Neuronal stem cell (in vitro differentiated cells): Measurements from ENCODE around the gene SORCS3.

Experiments used
- DNase-seq: peaks from one replicate; pipeline ENCODE4 v3.0.0-alpha.2; 2013; ENCODE audit warnings: low spot score
- H2AFZ ChIP-seq: one replicate; pipeline ENCODE4 v1.6.1; 2013; ENCODE audit warnings: mild to moderate bottlenecking, low read length, inconsistent platforms
- H2AK5ac ChIP-seq: 2 replicates; pipeline ENCODE4 v1.6.1; 2013; ENCODE audit warnings: low read depth, mild to moderate bottlenecking, inconsistent platforms, low read length, moderate library complexity, mixed read lengths
- H2BK120ac ChIP-seq: 2 replicates; pipeline ENCODE4 v1.6.1; 2013; ENCODE audit warnings: low read depth, mild to moderate bottlenecking, inconsistent platforms, low read length, moderate library complexity, mixed read lengths
- H2BK12ac ChIP-seq: one replicate; pipeline ENCODE4 v1.6.1; 2013; ENCODE audit warnings: low read length, inconsistent platforms
- H2BK15ac ChIP-seq: 2 replicates; pipeline ENCODE4 v1.6.1; 2013; ENCODE audit warnings: mild to moderate bottlenecking, low read length, inconsistent platforms, mixed read lengths
- H2BK5ac ChIP-seq: one replicate; pipeline ENCODE4 v1.6.1; 2013; ENCODE audit warnings: inconsistent platforms, mild to moderate bottlenecking, low read length, moderate library complexity
- H3K14ac ChIP-seq: one replicate; pipeline ENCODE4 v1.6.1; 2013; ENCODE audit warnings: low read length, inconsistent platforms
- H3K18ac ChIP-seq: 2 replicates; pipeline ENCODE4 v1.6.1; 2013; ENCODE audit warnings: low read length, inconsistent platforms
- H3K23ac ChIP-seq: 2 replicates; pipeline ENCODE4 v1.6.1; 2013; ENCODE audit warnings: low read depth, mild to moderate bottlenecking, mixed read lengths, low read length, inconsistent platforms; ENCODE audit not compliant: poor library complexity
- H3K27ac ChIP-seq: replicated peaks from 3 replicates; pipeline ENCODE4 v1.5.1; 2013; ENCODE audit warnings: low read length, inconsistent platforms
- H3K27me3 ChIP-seq, 3 experiments: 2 replicates each; pipeline ENCODE4 v1.6.1; 2013; ENCODE audit warnings: low read length in 3 of 3, mild to moderate bottlenecking in 2 of 3, inconsistent platforms in 1 of 3, low read depth in 1 of 3, mixed read lengths in 1 of 3, moderate library complexity in 1 of 3; ENCODE audit not compliant: control insufficient read depth in 3 of 3, insufficient read depth in 3 of 3
- H3K36me3 ChIP-seq, 2 donors: replicated peaks in 1 of 2; 2 replicates each; pipeline ENCODE4 v1.6.1; 2013; ENCODE audit warnings: low read length in 2 of 2; ENCODE audit not compliant: control insufficient read depth in 2 of 2, insufficient read depth in 2 of 2
- H3K4ac ChIP-seq: 2 replicates; pipeline ENCODE4 v1.6.1; 2013; ENCODE audit warnings: inconsistent platforms, mild to moderate bottlenecking, low read length, moderate library complexity
- H3K4me1 ChIP-seq, 2 donors: 1 replicate in 1 of 2; 2 replicates in 1 of 2; pipeline ENCODE4 v1.6.1; 2013; ENCODE audit warnings: low read length in 2 of 2, low read depth in 1 of 2; ENCODE audit not compliant: control insufficient read depth in 2 of 2, insufficient read depth in 1 of 2
- H3K4me2 ChIP-seq: one replicate; pipeline ENCODE4 v1.6.1; 2013; ENCODE audit warnings: mild to moderate bottlenecking, low read length, inconsistent platforms; ENCODE audit not compliant: insufficient read depth, poor library complexity, severe bottlenecking
- H3K4me3 ChIP-seq, 2 donors: 2 replicates each; pipeline ENCODE4 v1.5.1; 2013; ENCODE audit warnings: low read length in 2 of 2, mild to moderate bottlenecking in 2 of 2, inconsistent platforms in 1 of 2, moderate library complexity in 1 of 2
- H3K79me1 ChIP-seq: one replicate; pipeline ENCODE4 v1.6.1; 2013; ENCODE audit warnings: low read depth, mild to moderate bottlenecking, inconsistent platforms, low read length, moderate library complexity
- H3K9ac ChIP-seq: one replicate; pipeline ENCODE4 v1.6.1; 2013; ENCODE audit warnings: mild to moderate bottlenecking, low read depth, low read length, inconsistent platforms; ENCODE audit not compliant: poor library complexity
- H3K9me3 ChIP-seq, 2 donors: replicated peaks in 1 of 2; 2 replicates each; pipeline versions ENCODE3 to v1.6.1; 2013; ENCODE audit warnings: low read length in 2 of 2, mild to moderate bottlenecking in 2 of 2, inconsistent platforms in 1 of 2, low read depth in 1 of 2, mixed read lengths in 1 of 2, moderate library complexity in 1 of 2; ENCODE audit not compliant: control insufficient read depth in 2 of 2, insufficient read depth in 1 of 2
- H4K8ac ChIP-seq: one replicate; pipeline ENCODE4 v1.6.1; 2013; ENCODE audit warnings: low read depth, mild to moderate bottlenecking, inconsistent platforms, low read length, moderate library complexity
- H4K91ac ChIP-seq: one replicate; pipeline ENCODE4 v1.6.1; 2013; ENCODE audit warnings: low read length, low read depth, mild to moderate bottlenecking, inconsistent platforms; ENCODE audit not compliant: poor library complexity
- WGBS, 2 donors: extraction: QIAGEN DNeasy Blood & Tissue Kit; methylation state at CpG; one replicate each; pipeline ENCODE4 v1.1.7; 2013; ENCODE audit warnings: missing lambda C conversion rate in 2 of 2, mixed read lengths in 1 of 2; ENCODE audit not compliant: insufficient read length in 2 of 2, insufficient replicate concordance in 1 of 2; ENCODE audit errors: extremely low coverage in 2 of 2; 5-methylcytosine and 5-hydroxymethylcytosine counted together

The SORCS3 gene

DNA sequence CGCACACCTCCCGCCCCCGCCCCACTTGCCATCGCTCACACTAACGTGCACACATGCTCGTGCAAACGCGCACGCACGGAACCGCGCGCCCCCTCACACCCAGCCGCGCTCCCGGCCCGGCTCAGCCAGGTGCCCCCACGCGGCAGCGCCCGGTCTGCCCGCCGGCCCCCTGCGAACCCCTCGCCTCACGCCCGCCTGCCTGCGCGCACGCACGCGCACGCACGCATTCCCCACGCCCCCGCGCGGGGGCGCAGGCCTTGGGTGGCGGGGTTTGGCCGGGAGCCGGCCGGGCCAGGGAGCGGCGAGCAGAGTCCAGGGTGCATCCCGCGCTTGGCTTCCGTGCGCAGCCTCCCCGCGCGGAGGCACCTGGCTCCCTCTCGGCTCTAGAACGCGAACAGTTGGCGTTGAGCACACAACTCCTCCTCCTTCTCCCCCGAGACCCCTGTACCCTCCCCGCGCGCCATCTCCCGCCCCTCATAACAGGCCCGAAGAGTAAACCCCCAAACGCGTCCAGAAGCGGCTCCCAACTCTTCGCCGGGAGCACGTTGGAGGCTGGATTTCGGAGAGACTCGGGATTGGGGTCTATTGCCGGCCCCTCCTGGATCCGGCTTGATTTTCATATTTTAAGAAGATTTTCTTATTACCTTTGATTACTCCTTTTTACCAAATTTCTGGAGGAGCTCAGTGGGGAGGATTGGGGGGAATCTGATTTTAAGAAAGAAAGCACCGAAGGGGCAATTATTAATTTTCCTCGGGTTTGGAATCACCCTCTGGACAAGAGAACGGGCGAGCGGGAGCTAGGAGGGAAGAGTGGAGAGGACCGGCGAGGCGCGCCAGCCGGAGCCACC lies 527 bp upstream of the SORCS3 start:
- H3K4me2 ChIP-seq: peak overlapping the region; percentile 99
- no peak overlapping the region for H4K91ac ChIP-seq

DNA sequence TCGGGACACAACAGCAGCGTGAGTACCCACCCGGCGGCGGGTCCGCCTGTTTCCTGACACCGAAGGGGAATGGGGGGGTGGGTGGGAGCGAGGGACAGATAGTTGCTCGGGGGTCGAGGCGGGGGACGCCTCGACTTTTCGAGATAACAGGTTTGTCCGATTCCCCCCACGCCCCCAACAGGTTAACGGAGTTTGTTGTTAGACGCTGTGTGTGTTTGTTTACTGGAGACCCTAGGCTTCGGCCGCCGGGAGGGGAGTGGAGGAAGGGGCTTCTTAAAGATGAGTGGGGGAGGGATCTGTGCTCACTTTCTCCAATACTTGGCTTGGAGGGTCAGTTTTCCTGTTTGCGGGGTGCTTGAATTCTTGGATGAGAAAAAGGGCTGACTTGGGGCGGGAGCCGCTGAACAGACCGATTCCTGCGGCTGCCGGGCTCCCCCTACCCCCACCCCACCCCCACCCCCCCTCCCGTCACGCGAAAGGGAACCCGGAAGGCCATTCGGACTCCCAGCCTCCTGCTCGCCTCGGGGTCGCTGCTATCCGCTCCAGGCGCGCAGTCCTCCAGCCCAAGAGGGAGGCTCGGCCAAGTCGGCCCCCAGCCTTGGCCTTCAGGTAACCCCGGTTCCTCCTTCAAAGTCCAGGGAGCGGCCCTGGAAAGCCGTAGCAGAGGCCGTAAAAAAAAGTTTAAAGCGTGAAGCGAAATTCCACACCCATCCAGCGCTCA lies 1.0 kb downstream of the SORCS3 start:
- peak overlapping the region; percentile 99 for H3K4me2 ChIP-seq
- peak overlapping the region; percentile 78 for H3K18ac ChIP-seq
- H3K4me1 ChIP-seq: peaks cover 2 to 8% of the 10 kb centered on the region in 2 donors
- no peaks in the 10 kb centered on the region for H3K9me3 ChIP-seq
- H2BK12ac ChIP-seq: no peak overlapping the region
- peak overlapping the region; percentile 41 for H2AFZ ChIP-seq
- no peak overlapping the region for H4K91ac ChIP-seq
- no peaks in the 10 kb centered on the region for H3K79me1 ChIP-seq
- H3K36me3 ChIP-seq: no peaks in the 10 kb centered on the region
- DNase-seq: peak; percentile 17
- no peak overlapping the region for H3K23ac ChIP-seq
- H3K4me3 ChIP-seq: peak overlapping the region in 1 of 2 donors; percentile 81
- no peak overlapping the region for H2BK120ac ChIP-seq
- no peak overlapping the region for H3K4ac ChIP-seq
- H3K27ac ChIP-seq: no peak overlapping the region
- no peak overlapping the region for H4K8ac ChIP-seq
- peak overlapping the region; percentile 50 for H3K9ac ChIP-seq
- H3K27me3 ChIP-seq: peaks cover 13 to 88% (median 59%) of the 10 kb centered on the region in 3 experiments
- no peak overlapping the region for H2AK5ac ChIP-seq
- H3K14ac ChIP-seq: no peak overlapping the region
- no peak overlapping the region for H2BK15ac ChIP-seq
- peak overlapping the region; percentile 10 for H2BK5ac ChIP-seq
- no CpG with 5 or more reads among the region's 47 CpGs for WGBS, 2 donors

More for the DNA sequence above, 527 bp upstream of the SORCS3 start:
- no peaks in the 10 kb centered on the region for H3K79me1 ChIP-seq
- peaks cover 13 to 88% (median 59%) of the 10 kb centered on the region in 3 experiments for H3K27me3 ChIP-seq
- peak overlapping the region; percentile 77 for H3K14ac ChIP-seq
- H2AFZ ChIP-seq: peak overlapping the region; percentile 77
- H4K8ac ChIP-seq: no peak overlapping the region
- peak overlapping the region; percentile 50 for H3K23ac ChIP-seq
- H3K4me3 ChIP-seq: peak overlapping the region; percentile 20 to 85
- H2AK5ac ChIP-seq: no peak overlapping the region
- peak overlapping the region; percentile 76 for H2BK15ac ChIP-seq
- H3K27ac ChIP-seq: no peak overlapping the region
- H3K4ac ChIP-seq: no peak overlapping the region
- no peak overlapping the region for H2BK12ac ChIP-seq
- no CpG with 5 or more reads among the region's 82 CpGs for WGBS, 2 donors
- peak overlapping the region; percentile 87 for H3K9ac ChIP-seq
- no peaks in the 10 kb centered on the region for H3K9me3 ChIP-seq
- H2BK5ac ChIP-seq: no peak overlapping the region
- DNase-seq: peak; percentile 30
- H3K4me1 ChIP-seq: peaks cover 2 to 8% of the 10 kb centered on the region in 2 donors
- no peak overlapping the region for H2BK120ac ChIP-seq
- peak overlapping the region; percentile 84 for H3K18ac ChIP-seq
- H3K36me3 ChIP-seq: no peaks in the 10 kb centered on the region

DNA sequence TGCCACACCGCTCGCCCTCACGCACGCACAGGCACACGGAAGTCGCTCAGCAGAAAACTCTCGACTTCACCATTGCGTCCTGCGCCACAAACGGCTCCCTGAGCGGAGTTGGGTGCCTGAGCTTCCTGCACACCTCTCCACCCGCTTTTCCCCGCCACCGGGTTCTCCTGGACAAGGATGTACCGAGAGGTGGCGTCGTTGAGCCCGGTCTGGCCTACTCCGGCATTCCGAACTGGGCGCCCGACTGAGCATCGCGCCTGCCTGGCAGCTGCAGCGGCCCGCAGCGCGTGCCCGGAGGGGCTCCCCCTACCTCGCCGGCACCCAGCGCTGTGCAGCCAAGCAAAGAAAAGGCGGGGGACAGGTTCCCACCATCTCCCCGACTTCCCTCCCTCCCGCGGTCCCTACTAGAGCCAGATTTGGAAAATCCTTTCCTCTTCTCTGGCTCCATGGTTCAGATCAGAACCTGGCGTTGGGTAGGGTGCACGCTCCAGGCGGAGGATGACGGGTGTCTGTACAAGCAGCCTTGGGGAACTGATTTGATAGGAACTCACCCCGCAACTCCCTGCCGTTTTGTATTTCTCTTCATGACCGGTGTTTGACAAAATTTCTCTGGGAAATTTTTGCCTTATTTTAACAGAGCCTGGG lies 1.7 kb downstream of the SORCS3 start:
- peak; percentile 71 for DNase-seq
- Histone ChIP-seq H3K4ac (no peak overlapping the region), H3K79me1 (no peaks in the 10 kb centered on the region), H3K9me3 (no peaks in the 10 kb centered on the region), H4K91ac (no peak overlapping the region), H3K9ac (peak overlapping the region; percentile 50), H4K8ac (no peak overlapping the region), H3K4me1 (peaks cover 2 to 8% of the 10 kb centered on the region in 2 donors), H3K4me3 (peak overlapping the region in 1 of 2 donors; percentile 75), H3K27ac (no peak overlapping the region), H2AFZ (peak overlapping the region; percentile 41), H2BK120ac (no peak overlapping the region), H2BK15ac (no peak overlapping the region), H3K4me2 (peak overlapping the region; percentile 99), H2BK5ac (peak overlapping the region; percentile 10), H2BK12ac (no peak overlapping the region), H3K14ac (no peak overlapping the region), H3K23ac (no peak overlapping the region), H3K27me3 (peaks cover 13 to 82% (median 58%) of the 10 kb centered on the region in 3 experiments), H3K18ac (peak overlapping the region; percentile 78), H3K36me3 (no peaks in the 10 kb centered on the region), H2AK5ac (no peak overlapping the region)
- WGBS, 2 donors: no CpG with 5 or more reads among the region's 43 CpGs
